ENCODE measurements around the gene XRCC3. TPM values are rescaled to one million over a fixed set of nuclear protein-coding genes. Genes with fewer than 3 reads are reported as not detected.

XRCC3 gene
- total RNA-seq, 2 donors from 2014 or later = 36.4 to 62.4 TPM

DNA sequence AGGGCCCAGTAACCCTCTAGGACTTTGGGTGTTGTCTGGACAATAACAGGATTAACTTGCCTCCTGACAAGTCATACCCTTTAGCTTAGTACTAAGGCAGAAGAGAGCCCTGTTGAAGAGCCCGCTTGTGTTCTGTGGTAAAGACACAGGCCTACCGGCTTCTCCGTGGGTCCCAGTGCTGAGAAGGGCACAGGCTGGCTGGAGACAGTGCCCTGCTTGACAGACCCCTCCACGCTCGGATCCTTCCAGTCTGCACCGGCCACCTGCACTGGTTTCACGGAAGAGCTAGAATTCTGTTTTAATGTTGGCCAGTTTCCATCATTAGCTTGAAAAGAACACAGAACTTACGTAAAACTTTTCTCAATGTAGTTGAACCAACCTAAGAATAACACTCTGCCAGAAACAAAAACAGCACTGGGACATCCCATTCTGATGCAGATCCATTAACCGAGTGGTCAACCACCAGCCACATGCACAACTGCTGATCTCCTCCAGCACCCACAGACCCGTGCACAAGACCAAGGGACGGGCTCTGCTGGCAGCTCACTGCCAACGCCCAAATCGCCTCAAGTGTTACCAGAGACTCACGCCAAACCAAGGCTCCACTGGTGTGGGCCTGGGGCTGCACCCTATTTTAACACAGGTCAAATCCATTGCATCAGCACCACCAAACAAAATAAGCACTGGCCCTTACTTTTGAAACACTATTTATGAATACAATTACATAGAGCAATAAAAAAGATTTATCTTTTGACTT is 27.4 kb upstream of the XRCC3 start:
- H3K36me3 Mint-ChIP-seq (ENCODE audit: low read depth) = peaks cover 17% of the 10 kb centered on the region
- H3K4me3 Mint-ChIP-seq = no peak overlapping the region
- H3K27me3 Mint-ChIP-seq = no peaks in the 10 kb centered on the region
- no peak for ATAC-seq (replicated peaks)
- H3K27ac Mint-ChIP-seq = peak overlapping the region; percentile 50
- H3K4me1 Mint-ChIP-seq = no peaks in the 10 kb centered on the region
- H3K9me3 Mint-ChIP-seq = no peaks in the 10 kb centered on the region

DNA sequence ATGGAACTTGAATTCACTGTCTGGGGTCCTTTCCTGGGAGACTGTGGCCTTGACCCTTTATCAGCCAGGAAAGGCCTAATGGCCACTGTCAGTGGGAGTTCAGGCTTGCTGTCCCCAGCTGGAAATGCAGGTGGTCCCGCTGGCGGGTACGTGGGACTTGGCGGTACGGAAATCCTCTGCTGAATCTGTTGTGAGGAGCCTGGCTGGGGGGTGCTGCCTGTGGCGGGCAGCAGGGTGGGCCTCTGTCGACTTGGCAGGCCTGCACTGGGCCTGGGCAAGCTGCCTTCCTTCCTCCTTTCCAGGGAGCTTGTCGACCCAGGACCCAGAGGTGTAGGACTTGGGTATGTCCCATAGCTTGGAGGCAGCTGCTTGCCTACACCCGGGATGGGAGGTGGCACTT is 26.6 kb upstream of the XRCC3 start:
- Mint-ChIP-seq H3K4me3 (no peak overlapping the region), H3K27ac (no peak overlapping the region), H3K27me3 (no peaks in the 10 kb centered on the region), H3K9me3 (no peaks in the 10 kb centered on the region), H3K4me1 (no peaks in the 10 kb centered on the region), H3K36me3 (ENCODE audit: low read depth) (peaks cover 17% of the 10 kb centered on the region)
- no peak for ATAC-seq (replicated peaks)

DNA sequence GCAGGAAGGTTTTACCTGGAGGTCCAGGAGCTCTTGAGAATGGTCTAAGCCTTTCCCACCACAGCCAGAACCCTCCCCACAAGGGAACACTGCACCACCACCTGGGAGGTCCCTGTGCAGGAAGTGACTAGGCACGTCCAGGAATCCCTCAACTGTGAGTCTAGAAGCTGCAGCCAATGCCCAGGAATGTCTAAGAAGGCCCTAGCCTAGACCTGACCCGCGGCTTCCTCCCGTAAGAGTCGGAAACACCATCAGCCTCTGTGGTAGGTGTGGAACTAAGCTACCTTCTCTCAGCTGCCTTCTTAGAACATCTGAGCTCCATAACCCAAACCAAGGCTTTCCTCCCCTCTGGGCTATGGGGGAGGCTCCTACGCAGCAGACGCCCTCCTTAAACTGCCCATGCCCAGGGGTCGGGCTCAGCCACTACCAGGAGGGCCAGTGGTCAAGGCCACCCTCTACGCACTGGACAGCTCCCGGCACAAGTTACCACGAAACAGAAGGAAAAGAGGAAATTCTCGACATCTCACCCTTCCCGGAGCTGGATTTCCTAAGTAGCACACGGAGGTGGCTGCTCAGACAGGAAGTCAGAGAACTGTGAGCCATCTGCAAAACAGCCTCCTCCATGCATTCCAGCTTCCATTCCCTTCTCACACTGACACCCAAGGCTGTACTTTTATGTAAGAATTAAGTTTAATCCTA is 25.9 kb upstream of the XRCC3 start:
- Mint-ChIP-seq H3K4me3 (no peak overlapping the region), H3K36me3 (ENCODE audit: low read depth) (peaks cover 17% of the 10 kb centered on the region), H3K27me3 (no peaks in the 10 kb centered on the region), H3K4me1 (no peaks in the 10 kb centered on the region), H3K27ac (no peak overlapping the region), H3K9me3 (no peaks in the 10 kb centered on the region)
- no peak for ATAC-seq (replicated peaks)

DNA sequence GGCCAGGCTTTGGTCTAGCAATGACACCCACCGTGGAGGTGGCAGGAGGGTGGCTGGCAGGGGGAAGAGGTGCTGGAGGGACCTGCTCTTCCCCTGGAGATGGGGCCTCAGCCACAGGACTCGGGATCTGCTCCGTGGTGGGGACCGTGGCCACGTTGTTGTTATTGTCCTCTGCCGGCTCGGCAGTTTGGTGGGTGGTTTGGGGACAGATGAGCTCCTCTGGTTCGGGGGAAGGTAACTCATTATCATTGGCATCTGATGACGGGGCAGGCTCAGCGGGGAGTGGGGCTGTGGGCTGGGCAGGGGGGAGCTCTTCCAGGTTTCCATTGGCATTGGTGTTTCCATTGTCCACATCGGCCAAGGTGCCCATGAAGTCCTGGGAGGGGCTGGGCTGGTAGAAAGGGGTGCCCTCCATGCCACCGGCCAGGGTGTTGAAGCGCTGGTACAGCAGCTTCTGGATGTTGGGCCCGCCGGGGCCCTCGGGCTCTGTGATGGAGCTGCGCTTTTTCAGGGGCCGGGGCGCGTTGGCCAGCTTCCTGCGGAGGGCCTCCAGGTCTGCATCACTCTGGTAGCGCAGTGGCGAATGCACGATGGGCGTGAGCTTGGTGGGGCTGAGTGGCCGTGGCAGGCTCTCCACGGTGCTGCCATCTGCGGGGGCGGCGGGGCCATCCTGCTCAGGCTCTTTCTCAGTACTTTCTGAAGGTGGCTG is 24.7 kb upstream of the XRCC3 start:
- peaks cover 18% of the 10 kb centered on the region for H3K36me3 Mint-ChIP-seq (ENCODE audit: low read depth)
- H3K4me1 Mint-ChIP-seq = no peaks in the 10 kb centered on the region
- peak overlapping the region; percentile 41 for H3K27ac Mint-ChIP-seq
- no peaks in the 10 kb centered on the region for H3K9me3 Mint-ChIP-seq
- no peaks in the 10 kb centered on the region for H3K27me3 Mint-ChIP-seq
- no peak for ATAC-seq (replicated peaks)
- no peak overlapping the region for H3K4me3 Mint-ChIP-seq

DNA sequence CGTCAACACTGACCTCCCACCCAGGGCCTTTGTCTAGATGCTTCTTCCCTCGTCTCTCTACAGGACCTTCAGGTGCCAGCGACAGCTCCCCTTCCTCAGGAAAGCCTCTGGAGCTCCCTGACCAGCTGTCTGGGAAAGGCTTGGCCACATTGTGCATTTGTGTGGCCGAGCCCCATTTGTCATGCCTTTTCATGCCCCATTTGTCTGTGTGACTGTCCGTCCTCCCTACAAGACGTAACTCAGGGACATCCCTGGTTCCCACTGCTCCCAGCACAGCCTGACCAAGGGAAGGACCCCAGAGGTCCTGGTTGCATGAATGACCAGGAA is 24.2 kb upstream of the XRCC3 start:
- Mint-ChIP-seq H3K4me3 (no peak overlapping the region), H3K4me1 (no peaks in the 10 kb centered on the region), H3K9me3 (no peaks in the 10 kb centered on the region), H3K36me3 (ENCODE audit: low read depth) (peaks cover 23% of the 10 kb centered on the region), H3K27me3 (no peaks in the 10 kb centered on the region), H3K27ac (peak overlapping the region; percentile 41)
- ATAC-seq (replicated peaks) = no peak

DNA sequence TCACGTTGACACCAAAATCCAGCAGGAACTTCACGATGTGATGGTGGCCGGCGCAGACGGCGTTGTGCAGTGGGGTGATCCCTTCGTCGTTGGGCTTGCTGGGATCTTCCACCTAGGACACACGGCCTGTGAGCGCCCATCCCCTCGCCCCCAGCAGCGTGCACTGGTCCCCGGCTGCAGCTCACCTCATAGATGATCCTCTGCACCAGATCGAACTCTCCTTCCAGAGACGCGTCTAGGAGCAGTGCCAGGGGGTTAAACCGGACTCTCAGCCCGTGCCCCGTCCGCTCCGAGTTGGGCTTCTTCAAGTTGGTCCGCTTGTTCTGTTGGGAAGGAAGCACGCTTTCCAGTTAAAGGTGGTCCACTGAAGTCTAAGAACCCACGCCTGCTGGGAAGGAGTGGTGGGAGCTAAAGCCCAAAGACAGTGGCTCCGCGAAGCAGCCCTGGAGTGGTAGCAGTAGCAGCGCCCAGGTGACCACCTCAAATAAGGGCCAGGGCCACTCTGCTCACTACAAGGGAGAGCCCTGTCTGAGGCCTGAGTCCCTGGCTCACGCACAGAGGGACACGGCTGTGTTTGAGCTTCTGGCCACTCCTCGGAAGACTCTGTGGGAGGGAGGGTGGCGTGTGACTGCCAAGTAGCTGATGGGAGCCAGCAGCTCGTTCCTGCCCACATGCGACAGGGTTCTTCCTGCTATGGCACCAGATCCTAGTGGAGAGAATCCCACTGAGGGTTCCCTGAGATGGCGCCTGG is 23.6 kb upstream of the XRCC3 start:
- no peaks in the 10 kb centered on the region for H3K4me1 Mint-ChIP-seq
- no peaks in the 10 kb centered on the region for H3K27me3 Mint-ChIP-seq
- no peaks in the 10 kb centered on the region for H3K9me3 Mint-ChIP-seq
- ATAC-seq (replicated peaks) = no peak
- no peak overlapping the region for H3K4me3 Mint-ChIP-seq
- peaks cover 26% of the 10 kb centered on the region for H3K36me3 Mint-ChIP-seq (ENCODE audit: low read depth)
- peak overlapping the region; percentile 41 for H3K27ac Mint-ChIP-seq

DNA sequence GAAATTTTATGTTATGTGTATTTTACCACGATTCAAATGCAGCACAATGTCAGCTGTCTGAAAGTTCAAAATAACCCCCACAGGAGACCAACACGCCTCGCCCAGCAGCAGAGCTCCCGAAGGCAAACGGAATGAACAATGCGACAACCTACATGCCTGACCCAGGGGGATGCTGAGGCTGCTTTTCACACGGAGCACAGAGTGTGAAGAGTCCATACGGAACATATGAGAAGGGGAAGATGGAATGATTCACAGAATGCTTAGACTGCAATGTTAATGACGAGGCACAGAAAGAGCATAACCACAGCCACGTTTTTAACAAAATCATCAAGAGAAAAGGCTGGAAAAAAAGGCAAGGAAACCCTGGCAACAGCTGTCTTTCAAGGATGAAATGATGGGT is 22.9 kb upstream of the XRCC3 start:
- Mint-ChIP-seq H3K27ac (no peak overlapping the region), H3K4me3 (no peak overlapping the region), H3K27me3 (no peaks in the 10 kb centered on the region), H3K9me3 (no peaks in the 10 kb centered on the region), H3K4me1 (no peaks in the 10 kb centered on the region), H3K36me3 (ENCODE audit: low read depth) (peaks cover 34% of the 10 kb centered on the region)
- ATAC-seq (replicated peaks) = no peak

DNA sequence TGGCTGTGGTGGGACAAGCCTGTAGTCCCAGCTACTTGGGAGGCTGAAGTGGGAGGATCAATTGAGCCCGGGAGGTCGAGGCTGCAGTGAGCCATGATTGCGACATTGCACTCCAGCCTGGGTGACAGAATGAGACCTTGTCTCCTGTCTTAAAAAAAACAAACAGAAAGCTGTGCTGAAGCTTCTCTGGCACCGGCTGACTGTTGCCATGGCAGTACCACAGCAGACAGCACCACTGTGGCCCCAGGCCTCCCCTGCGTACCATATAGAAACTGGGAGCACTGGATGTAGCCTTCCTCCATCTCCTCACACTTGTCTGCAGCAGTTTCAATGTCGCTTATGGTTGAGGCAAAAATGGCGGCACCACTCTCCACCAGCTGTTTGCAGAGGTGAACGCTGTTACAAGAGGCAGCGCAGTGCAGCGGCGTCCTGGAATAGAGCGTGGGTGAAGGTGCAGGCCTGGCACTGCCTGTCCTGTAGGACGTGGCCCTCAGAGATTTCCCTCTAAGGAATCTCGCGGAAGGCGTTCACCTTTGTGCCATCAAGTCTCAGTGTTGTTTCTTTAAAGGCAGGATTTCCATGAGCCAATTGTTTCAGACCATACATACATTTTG is 22.3 kb upstream of the XRCC3 start:
- Mint-ChIP-seq H3K4me3 (no peak overlapping the region), H3K4me1 (no peaks in the 10 kb centered on the region), H3K36me3 (ENCODE audit: low read depth) (peaks cover 38% of the 10 kb centered on the region), H3K9me3 (no peaks in the 10 kb centered on the region), H3K27ac (no peak overlapping the region), H3K27me3 (no peaks in the 10 kb centered on the region)
- no peak for ATAC-seq (replicated peaks)

DNA sequence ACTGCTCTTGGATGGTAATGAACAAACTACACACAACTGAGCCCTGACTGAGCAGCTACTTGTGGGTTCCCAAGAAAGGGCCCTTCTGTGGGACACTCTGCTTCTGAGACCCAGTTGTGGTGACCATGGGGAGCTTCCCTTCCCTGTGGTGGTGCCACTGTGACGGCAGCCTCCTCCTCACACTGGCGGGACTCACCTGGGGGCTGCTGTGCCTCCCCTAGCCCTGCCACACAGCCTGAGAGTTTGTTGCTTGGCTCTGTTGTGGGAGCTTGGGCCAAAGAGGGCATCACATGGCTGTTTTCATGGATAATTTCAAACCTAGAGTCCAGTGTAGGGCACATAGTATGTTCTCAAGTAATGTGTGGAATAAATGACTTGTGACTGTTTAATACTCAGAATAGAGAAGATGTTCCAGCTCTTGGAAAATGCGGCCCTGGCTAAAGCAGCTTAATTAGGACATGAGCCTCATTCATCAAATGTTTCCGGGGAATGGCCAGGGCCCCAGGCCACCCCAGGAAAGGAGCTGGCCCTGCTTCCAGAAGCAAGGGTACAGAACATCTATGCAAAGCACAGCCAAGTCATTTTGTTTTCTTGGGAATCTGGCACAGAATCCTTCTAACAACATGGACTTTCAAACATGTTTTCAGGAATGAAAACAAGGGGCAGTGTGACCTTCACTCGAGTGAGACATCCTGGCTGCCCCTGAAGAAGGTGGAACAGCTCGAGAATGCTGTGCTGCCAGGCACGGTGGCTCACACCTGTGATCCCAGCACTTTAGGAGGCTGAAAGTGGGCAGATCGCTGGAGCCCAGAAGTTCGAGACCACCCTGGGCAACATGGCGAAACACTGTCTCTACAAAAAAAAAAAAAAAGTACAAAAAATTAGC is 21.5 kb upstream of the XRCC3 start:
- peaks cover 34% of the 10 kb centered on the region for H3K36me3 Mint-ChIP-seq (ENCODE audit: low read depth)
- H3K27ac Mint-ChIP-seq = no peak overlapping the region
- no peaks in the 10 kb centered on the region for H3K9me3 Mint-ChIP-seq
- H3K4me3 Mint-ChIP-seq = no peak overlapping the region
- ATAC-seq (replicated peaks) = no peak
- H3K4me1 Mint-ChIP-seq = no peaks in the 10 kb centered on the region
- H3K27me3 Mint-ChIP-seq = no peaks in the 10 kb centered on the region

DNA sequence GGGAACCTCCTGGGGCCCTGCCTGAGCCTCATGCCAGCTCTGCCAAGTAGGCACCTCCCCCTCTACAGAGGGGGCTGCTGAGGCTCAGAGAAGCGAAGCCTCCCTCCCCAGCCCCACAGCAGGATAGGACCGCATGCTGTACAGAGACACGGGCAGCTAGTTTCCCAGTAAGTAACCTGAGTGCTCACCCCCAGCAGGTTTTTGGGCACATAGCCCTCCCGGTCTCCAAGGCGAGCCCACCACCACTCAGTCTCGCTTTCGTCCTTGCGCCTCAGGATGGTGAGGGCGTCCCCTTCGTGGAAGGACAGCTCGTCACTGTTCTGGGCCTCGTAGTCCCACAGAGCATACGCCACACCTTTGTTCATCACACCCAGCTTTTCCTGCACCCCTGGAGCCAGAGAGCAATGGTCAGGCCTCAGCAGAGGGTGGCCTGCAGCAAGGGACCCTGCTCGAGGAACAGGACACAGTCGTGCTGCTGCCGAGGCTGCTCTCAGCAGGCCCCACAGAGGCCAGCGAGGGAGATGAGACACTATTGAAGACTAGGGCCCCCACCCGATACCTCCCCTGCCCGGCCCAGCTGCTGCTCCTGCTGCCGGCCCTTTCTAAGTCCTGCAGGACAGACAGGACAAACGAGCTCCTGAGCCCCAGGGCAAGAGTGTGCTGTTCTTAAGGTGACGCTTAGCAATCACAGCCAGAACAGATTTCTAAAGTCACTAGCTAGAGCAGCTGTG is 20.7 kb upstream of the XRCC3 start:
- no peak overlapping the region for H3K4me3 Mint-ChIP-seq
- peaks cover 33% of the 10 kb centered on the region for H3K36me3 Mint-ChIP-seq (ENCODE audit: low read depth)
- no peak overlapping the region for H3K27ac Mint-ChIP-seq
- H3K27me3 Mint-ChIP-seq = no peaks in the 10 kb centered on the region
- ATAC-seq (replicated peaks) = no peak
- no peaks in the 10 kb centered on the region for H3K9me3 Mint-ChIP-seq
- H3K4me1 Mint-ChIP-seq = no peaks in the 10 kb centered on the region

DNA sequence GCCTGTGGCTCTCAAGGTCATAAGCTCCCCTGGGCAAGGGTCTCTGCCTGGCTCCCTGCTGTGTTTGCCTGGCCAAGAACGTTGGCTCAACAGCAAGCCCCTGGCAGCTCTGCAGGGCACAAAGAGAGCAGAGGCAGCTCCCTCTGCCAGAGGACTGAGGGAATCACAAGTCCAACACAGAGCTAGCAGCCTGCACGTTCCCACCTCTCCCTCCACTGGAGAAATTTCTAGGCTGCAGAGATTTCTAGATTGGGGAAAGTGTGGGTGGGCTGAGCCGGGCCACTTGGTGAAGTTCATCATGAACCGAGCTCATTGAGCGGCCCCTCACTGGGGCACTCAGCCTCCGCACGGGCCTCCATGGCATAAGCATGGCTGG is 20.2 kb upstream of the XRCC3 start:
- no peak for ATAC-seq (replicated peaks)
- Mint-ChIP-seq H3K9me3 (no peaks in the 10 kb centered on the region), H3K27ac (no peak overlapping the region)

DNA sequence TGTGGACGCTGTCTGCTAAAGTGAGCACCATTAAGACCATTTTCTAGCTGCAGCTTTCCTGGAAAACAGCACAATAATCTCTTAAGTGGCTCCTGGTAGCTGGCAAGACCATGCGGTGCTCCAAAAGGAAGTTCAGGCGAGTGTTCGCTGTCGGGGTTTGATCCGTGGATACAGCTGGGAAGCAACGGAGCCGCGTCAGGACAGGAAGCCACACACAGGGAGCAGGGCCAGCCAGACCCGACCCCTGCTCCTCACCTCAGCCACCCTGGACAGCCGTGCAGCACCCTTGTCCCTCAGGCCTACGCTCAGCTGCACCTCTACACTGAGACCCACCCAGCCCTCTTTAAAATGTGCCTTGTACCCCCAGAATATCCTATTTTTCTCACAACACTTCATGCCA is 19.8 kb upstream of the XRCC3 start:
- Mint-ChIP-seq H3K36me3 (ENCODE audit: low read depth) (peaks cover 33% of the 10 kb centered on the region), H3K27ac (no peak overlapping the region), H3K4me1 (no peaks in the 10 kb centered on the region), H3K9me3 (no peaks in the 10 kb centered on the region), H3K27me3 (no peaks in the 10 kb centered on the region), H3K4me3 (no peak overlapping the region)
- ATAC-seq (replicated peaks) = no peak

More for the DNA sequence above, 20.2 kb upstream of the XRCC3 start:
- Mint-ChIP-seq H3K4me3 (no peak overlapping the region), H3K4me1 (no peaks in the 10 kb centered on the region), H3K36me3 (ENCODE audit: low read depth) (peaks cover 33% of the 10 kb centered on the region), H3K27me3 (no peaks in the 10 kb centered on the region)
